HG02623 (cell line): Measurements from ENCODE around the gene CNGA1.

Experiments used
- ATAC-seq: cut with Tn5 transposase; IDR thresholded peaks from one replicate; pipeline ENCODE4 v1.9.1; 2021; ENCODE audit warnings: moderate library complexity; ENCODE audit not compliant: unreplicated experiment

The CNGA1 gene

GRCh38 chr4:48016141-48017107 lies at the start of gene CNGA1, which contains the start of gene NIPAL1:
Gene CNGA1, minus strand, starts transcription at chr4:48016681. Its CDS starts 63,992 bp downstream, at chr4:47952689.
Gene NIPAL1, plus strand, starts transcription at chr4:48016772. Its CDS starts 68 bp downstream, at chr4:48016840.
- peak; percentile 90 for ATAC-seq

DNA sequence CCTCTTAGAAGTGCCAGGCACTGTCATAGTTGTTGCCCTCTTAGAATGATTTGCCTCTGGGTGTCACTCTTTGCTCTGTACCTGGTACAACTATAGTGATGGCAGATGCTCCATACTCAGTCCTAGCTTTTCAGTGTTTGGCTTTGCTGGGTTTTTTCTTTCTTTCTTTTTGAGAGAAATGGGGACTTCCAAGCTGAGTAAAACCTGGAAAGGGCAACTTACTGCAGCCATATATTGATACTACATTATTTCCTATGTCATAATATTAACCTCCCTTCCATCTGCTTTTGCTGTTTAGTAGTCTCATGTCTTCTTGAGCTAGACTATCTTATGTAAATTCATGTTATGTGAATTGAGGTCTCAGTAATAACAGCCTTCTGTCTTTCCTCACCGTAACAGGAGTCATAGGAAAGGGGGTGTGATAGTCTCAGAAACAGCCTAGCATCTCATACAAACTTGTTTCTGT lies 49.1 kb upstream of the CNGA1 start:
- ATAC-seq: peak; percentile 69

GRCh38 chr4:48064349-48064748 lies 47.9 kb upstream of the CNGA1 start:
- peak; percentile 41 for ATAC-seq

DNA sequence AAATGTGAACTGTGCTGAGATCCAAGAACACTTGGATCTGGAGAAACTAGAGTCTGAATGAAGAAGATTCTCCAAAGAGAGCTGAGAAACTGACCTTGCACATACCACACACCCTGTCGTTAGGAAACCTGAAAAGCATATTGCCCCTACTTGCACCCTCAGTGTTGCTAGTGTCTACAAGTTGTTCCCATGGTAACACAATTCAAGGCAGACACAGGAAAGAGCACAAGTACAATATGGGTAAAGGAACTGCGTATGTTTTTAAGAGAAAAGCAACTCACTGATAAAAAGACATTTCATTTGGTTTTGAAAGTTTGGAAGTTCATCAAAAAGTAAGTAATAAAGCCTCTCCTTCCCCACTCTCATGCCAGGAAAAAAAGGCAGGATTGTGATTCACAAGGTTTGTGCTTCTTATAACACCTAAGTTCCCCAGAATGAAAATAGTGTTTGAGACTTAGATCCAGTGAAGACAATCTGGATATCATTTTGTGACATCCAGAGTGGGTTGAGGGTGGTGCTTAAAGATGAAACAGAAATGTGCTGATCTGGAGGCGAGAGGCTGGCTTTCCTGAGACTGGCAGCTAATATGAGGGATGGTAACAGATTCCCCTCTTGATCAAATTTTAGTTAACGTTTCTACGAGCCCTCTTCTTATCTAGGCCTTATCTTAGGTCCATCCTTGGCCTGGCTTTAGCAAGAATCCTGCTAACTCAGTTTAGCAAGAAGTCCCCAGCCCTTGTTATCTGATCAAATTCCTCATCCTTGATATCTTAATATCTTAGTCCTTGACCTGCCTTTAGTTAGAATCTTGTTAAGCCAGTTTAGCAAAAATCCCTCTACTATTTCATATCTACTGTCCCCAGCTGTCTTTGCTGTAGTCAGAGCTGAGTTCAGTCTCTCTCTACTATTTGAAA lies 42.4 kb upstream of the CNGA1 start:
- no peak for ATAC-seq

- no peak for ATAC-seq
These were observed 34.6 kb upstream of the CNGA1 start for GRCh38 chr4:48051078-48051477.

GRCh38 chr4:48049483-48049882 lies 33.0 kb upstream of the CNGA1 start:
- ATAC-seq: no peak

GRCh38 chr4:48047896-48048295 lies 31.4 kb upstream of the CNGA1 start:
- no peak for ATAC-seq

- ATAC-seq: peak; percentile 97
These were observed 31.0 kb upstream of the CNGA1 start for GRCh38 chr4:48047421-48047844.

GRCh38 chr4:48046059-48046458 lies 29.6 kb upstream of the CNGA1 start:
- no peak for ATAC-seq

DNA sequence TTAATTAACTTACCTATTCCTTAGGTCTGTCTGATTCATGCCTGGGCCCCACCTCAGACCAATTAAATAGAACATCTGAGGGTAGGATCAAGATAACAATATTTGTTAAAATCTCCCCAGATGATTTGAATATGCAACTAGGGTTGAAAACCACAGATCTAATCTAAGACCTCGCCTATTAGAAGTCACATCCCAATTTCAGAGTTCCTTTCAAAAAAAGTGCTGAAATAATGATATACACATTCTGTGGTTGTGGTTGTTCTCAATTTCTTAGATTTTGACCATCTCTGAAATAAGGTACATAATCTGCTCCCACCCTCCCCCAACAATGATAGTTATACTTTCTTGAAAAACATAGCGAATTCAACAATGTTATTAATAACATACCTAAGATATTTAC lies 27.8 kb upstream of the CNGA1 start:
- no peak for ATAC-seq

GRCh38 chr4:48043504-48043903 lies 27.0 kb upstream of the CNGA1 start:
- ATAC-seq: no peak

DNA sequence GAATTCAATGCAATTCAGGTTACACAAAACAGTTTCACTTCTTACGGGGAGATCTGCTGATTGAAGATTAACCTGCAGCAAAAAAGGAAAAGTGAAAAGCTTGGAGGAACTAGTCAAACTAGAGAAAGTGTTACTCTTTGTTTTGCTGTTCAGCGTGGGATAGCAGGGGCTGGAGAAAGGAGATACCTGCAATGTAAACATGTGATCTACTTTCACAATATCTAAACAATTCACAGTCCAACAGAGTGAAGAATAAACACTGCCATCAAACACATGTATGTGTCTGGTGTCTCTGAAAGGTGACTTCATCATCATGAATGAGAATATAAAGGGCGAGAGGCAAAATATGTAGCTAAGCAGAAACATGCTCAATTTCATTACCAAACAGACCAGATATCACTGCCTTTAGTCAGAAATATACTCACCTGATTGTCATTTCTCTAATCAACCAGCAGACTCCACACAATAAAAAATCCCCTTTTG lies 26.5 kb upstream of the CNGA1 start:
- ATAC-seq: no peak

GRCh38 chr4:48041535-48042137 lies 25.2 kb upstream of the CNGA1 start:
- no peak for ATAC-seq

- ATAC-seq: no peak
These were observed 23.1 kb upstream of the CNGA1 start for GRCh38 chr4:48039561-48039960.

- no peak for ATAC-seq
These were observed 22.2 kb upstream of the CNGA1 start for GRCh38 chr4:48038666-48039065.

DNA sequence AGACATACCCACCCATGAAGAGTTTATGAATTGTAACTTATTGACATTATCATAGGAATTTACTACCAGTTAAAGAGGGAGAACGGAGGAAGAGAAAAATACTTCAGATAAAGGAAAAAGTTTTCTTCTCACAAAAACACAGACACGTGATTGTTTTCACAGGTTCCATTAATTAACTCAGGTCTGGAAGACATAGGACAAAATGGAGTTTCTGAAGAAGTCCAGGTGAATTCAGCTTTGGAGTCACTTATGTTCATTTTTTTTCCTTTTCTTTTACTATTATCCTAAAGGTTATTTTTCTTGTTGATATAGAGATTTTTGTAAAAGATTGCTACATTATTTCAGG lies 20.6 kb upstream of the CNGA1 start:
- no peak for ATAC-seq

DNA sequence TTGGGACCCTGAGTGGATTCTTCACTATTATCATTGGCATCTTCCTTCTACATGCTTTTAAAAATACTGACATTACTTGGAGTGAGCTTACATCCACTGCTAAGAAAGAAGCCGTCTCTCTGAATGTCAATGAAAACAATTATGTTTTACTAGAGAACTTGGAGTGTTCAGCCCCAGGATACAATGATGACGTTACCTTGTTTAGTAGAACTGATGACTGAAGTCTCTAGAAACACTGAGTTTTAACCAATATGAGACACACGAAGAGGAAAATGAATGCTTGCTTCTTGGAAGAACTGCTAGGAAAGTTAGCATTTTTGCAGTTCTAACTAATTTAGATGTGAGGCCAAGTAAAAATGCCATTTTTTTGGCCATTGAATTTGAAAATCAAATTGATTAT lies 19.5 kb upstream of the CNGA1 start:
- ATAC-seq: no peak

DNA sequence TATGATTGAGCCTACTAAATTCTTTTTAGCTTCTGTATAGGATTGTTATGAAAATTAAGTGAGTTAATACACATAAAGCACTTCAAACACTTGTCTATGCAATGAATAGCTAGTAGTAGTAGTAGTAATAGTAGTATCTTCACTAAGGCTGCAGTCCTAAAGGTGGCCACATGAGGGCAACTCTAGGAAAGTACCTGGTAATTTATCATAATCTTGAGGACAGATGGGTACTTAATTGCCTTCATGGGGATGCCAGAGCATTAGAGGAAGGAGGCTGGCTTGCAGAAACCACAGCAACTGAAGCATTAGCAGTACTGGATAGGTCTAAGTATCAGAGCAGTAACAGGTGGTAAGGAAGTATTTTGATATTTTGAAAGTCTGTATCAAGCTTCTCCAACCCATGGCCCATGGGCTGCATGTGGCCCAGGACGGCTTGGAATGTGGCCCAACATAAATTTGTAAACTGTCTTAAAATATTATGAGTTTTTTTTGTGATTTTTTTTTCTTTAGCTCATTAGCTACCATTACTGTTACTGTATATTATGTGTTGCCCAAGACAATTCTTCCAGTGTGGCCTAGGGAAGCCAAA lies 17.4 kb upstream of the CNGA1 start:
- ATAC-seq: peak; percentile 36

GRCh38 chr4:48033412-48033811 lies 16.9 kb upstream of the CNGA1 start:
- no peak for ATAC-seq

GRCh38 chr4:48032721-48033120 lies 16.2 kb upstream of the CNGA1 start:
- ATAC-seq: no peak
